K562 (cell line): ENCODE data around the gene CCDC183. TPM values are rescaled to one million over a fixed set of nuclear protein-coding genes. Genes with fewer than 3 reads are reported as not detected.

Experiments used
- ATAC-seq: fragments of 200-7000 bp; cut with Tn5 transposase; 3 replicates; pipeline ENCODE4 v1.9.1; 2020; ENCODE audit warnings: moderate library complexity
- BruUV-seq: library from RNA; stranded (reverse); fragments of 400-500 nt; replicated peaks from 2 replicates; lab custom pipeline; 2021; lab: Mats Ljungman, UMichigan
- CTCF ChIA-PET: fragments of 300-600 bp; formaldehyde crosslinking; extraction: SDS; loops from one replicate; lab custom pipeline; 2021; ENCODE audit warnings: low intra/inter-chr PET ratio; lab: Yijun Ruan, JAX
- POLR2A ChIA-PET: fragments of 300-600, 350-650 bp; sonication (Branson Sonifier 250); formaldehyde crosslinking; extraction: SDS; loops from one replicate; lab custom pipeline; 2021; ENCODE audit warnings: antibody characterized with exemption, inconsistent platforms; lab: Yijun Ruan, JAX
- DNase-seq, 4 experiments: peaks; one replicate each; pipeline versions ENCODE4 v3.0.0 to v3.0.0-alpha.2; 2011 to 2018; ENCODE audit warnings: low spot score in 3 of 4, mixed read lengths in 3 of 4; ENCODE audit errors: extremely low read depth in 1 of 4
- FAIRE-seq: peaks from 2 replicates; lab custom pipeline; 2011; peaks lifted over from hg19 to GRCh38; lab: Jason Lieb, UNC
- H2AFZ ChIP-seq: 2 replicates; pipeline ENCODE4 v1.6.0; 2011; ENCODE audit warnings: low read depth, low read length, control low read depth, inconsistent platforms
- H3K27ac ChIP-seq: fragments of 200-600 bp; 3 replicates; pipeline ENCODE4 v1.8.0; 2011; ENCODE audit warnings: low read depth, mild to moderate bottlenecking, control low read depth, inconsistent platforms, low read length, moderate library complexity, mixed read lengths; ENCODE audit errors: extremely low read depth
- H3K27me3 ChIP-seq, 2 experiments: fragments of 300-600 bp in 1 of 2; 2 replicates in 1 of 2; 3 replicates in 1 of 2; pipeline versions ENCODE4 v1.6.0 to v1.8.0; 2011; ENCODE audit warnings: inconsistent platforms in 2 of 2, low read length in 2 of 2, mild to moderate bottlenecking in 1 of 2, mixed read lengths in 1 of 2, moderate library complexity in 1 of 2; ENCODE audit not compliant: control insufficient read depth in 2 of 2, insufficient read depth in 2 of 2
- H3K36me3 ChIP-seq: fragments of 300-600 bp; 3 replicates; pipeline ENCODE4 v1.8.0; 2011; ENCODE audit warnings: mild to moderate bottlenecking, low read length, inconsistent platforms; ENCODE audit not compliant: control insufficient read depth, insufficient read depth
- H3K4me1 ChIP-seq, 2 experiments: fragments of 200-600 bp in 1 of 2; replicated peaks in 1 of 2; 2 replicates in 1 of 2; 3 replicates in 1 of 2; pipeline versions ENCODE4 v1.5.1 to v1.8.0; 2011; ENCODE audit warnings: inconsistent platforms in 2 of 2, low read length in 2 of 2, mild to moderate bottlenecking in 1 of 2, mixed read lengths in 1 of 2, moderate library complexity in 1 of 2; ENCODE audit not compliant: control insufficient read depth in 2 of 2, insufficient read depth in 2 of 2
- H3K4me2 ChIP-seq: 2 replicates; pipeline ENCODE4 v1.6.1; 2011; ENCODE audit warnings: low read length, control low read depth, inconsistent platforms, mixed read lengths; ENCODE audit not compliant: insufficient read depth
- H3K4me3 ChIP-seq: fragments of 200-600 bp; sonication (generic), shearing (Covaris generic); 2 replicates; pipeline ENCODE4 v1.5.1; 2016; ENCODE audit warnings: control low read depth, inconsistent platforms
- H3K79me2 ChIP-seq: fragments of 200-600 bp; 3 replicates; pipeline ENCODE4 v1.8.0; 2011; ENCODE audit warnings: low read length, inconsistent platforms; ENCODE audit not compliant: control insufficient read depth, insufficient read depth
- H3K9ac ChIP-seq, 2 experiments: 2 replicates each; pipeline versions ENCODE4 v1.6.0 to v1.6.1; 2011; ENCODE audit warnings: low read depth in 2 of 2, low read length in 2 of 2, control low read depth in 1 of 2, inconsistent platforms in 1 of 2, mild to moderate bottlenecking in 1 of 2, mixed read lengths in 1 of 2; ENCODE audit not compliant: insufficient read depth in 1 of 2
- H3K9me1 ChIP-seq: one replicate; pipeline ENCODE4 v1.6.0; 2011; ENCODE audit warnings: inconsistent platforms, mild to moderate bottlenecking, low read length, moderate library complexity; ENCODE audit not compliant: control insufficient read depth, insufficient read depth
- H3K9me3 ChIP-seq: replicated peaks from 2 replicates; pipeline ENCODE4 v1.5.1; 2011; ENCODE audit warnings: low read depth, low read length, inconsistent platforms; ENCODE audit not compliant: control insufficient read depth, insufficient read depth
- H4K20me1 ChIP-seq: replicated peaks from 2 replicates; pipeline ENCODE4 v1.6.1; 2011; ENCODE audit warnings: low read length, inconsistent platforms, mixed read lengths; ENCODE audit not compliant: control insufficient read depth, insufficient read depth
- POLR2G ChIP-seq: fragments of 200-400 bp; formaldehyde crosslinking; IDR thresholded peaks from 2 replicates; pipeline ENCODE4 v1.6.1; 2017; ENCODE audit warnings: low read depth, mild to moderate bottlenecking, antibody characterized with exemption, low read length, moderate library complexity
- RBFOX2 ChIP-seq: fragments of 200-400 bp; formaldehyde crosslinking; IDR thresholded peaks from 2 replicates; pipeline ENCODE4 v1.6.1; 2017; ENCODE audit warnings: low read depth, mild to moderate bottlenecking, low read length, moderate library complexity
- RBM22 ChIP-seq: fragments of 200-400 bp; formaldehyde crosslinking; IDR thresholded peaks from 2 replicates; pipeline ENCODE4 v1.6.1; 2018; ENCODE audit warnings: low read length, low read depth; ENCODE audit not compliant: poor library complexity, severe bottlenecking
- ZNF224 ChIP-seq: sonication (generic); formaldehyde crosslinking; IDR thresholded peaks from 2 replicates; pipeline ENCODE4 v1.8.0; 2022; ENCODE audit warnings: mild to moderate bottlenecking, missing genetic modification reagents
- WGBS: fragments of 100-300 bp; shearing (Covaris generic); methylation state at CpG from one replicate; pipeline ENCODE4 v1.1.6; 2016; ENCODE audit warnings: low coverage, mixed read lengths; ENCODE audit not compliant: insufficient coverage; ENCODE audit errors: missing lambda C conversion rate; 5-methylcytosine and 5-hydroxymethylcytosine counted together
- in situ Hi-C: fragments of 300-500 bp; cut with MboI; formaldehyde crosslinking; loops from 4 replicates; pipeline ENCODE4 v1.15.0; 2018; ENCODE audit warnings: inconsistent platforms, mixed read lengths
- intact Hi-C: fragments of 100-400 bp; cut with micrococcal nuclease; formaldehyde crosslinking; loops from 2 replicates; pipeline ENCODE4 v1.14.2; 2022
- polyA plus RNA-seq, 8 experiments: library from polyadenylated mRNA; depleted of rRNA in 4 of 8; stranded (reverse) in 5 of 8; unstranded in 3 of 8; fragments of >200 nt; fragmentation: Nextera tagmentation in 2 of 8; fragmentation: Illumina TruSeq in 1 of 8; extraction: Ambion mirVana in 2 of 8; extraction: Trizol in 1 of 8; gene quantifications; 2 replicates each; pipeline versions ENCODE4 v1.2.1 to v1.2.3, GENCODE V29; 2011 to 2014; ENCODE audit warnings: inconsistent platforms in 1 of 8, missing spikeins in 1 of 8
- total RNA-seq, 7 experiments: library from RNA; depleted of rRNA in 6 of 7; stranded (reverse); fragments of >200 nt in 6 of 7; fragmentation: Illumina TruSeq in 2 of 7; extraction: Trizol in 2 of 7; gene quantifications; 2 replicates each; pipeline versions ENCODE4 v1.2.1 to v1.2.3, GENCODE V29; 2011 to 2021; ENCODE audit warnings: low replicate concordance in 1 of 7

The CCDC183 gene
- total and polyA plus RNA-seq, 9 of the 15 experiments (the other 6 are each of a cell fraction or from before 2014, with no cell fraction given) = 0.21 to 0.60 (median 0.29) TPM; not detected in 4

- H3K9me1 ChIP-seq = no peaks in the 10 kb centered on the region
- BruUV-seq = no TSS peak
- ChIA-PET POLR2A (no interaction called here), CTCF (no interaction called here)
- H2AFZ ChIP-seq = no peak overlapping the region
- peaks cover 38% of the 10 kb centered on the region; the same call in 1 of the 3 replicates for H3K36me3 ChIP-seq
- 84% methylated on average over 12 of the region's 23 CpGs for WGBS
- no peak for ATAC-seq
- H3K27ac ChIP-seq = no peak overlapping the region
- H3K27me3 ChIP-seq = no peaks in the 10 kb centered on the region
- in situ Hi-C loops = no loop called here
- intact Hi-C loops = no loop called here
- peak; percentile 45 for TF ChIP-seq POLR2G
- TF ChIP-seq RBFOX2 = peak; percentile 52; the same call in 1 of the 2 replicates
- no peak for TF ChIP-seq ZNF224 (CRISPR knock-in tag)
- TF ChIP-seq RBM22 = peak; percentile 30
- H3K4me3 ChIP-seq = no peak overlapping the region
- 0 out of 2 replicates have a peak, but pooled peaks cover 7% of the 10 kb centered on the region for H4K20me1 ChIP-seq
- FAIRE-seq = no peak
- no peak for DNase-seq
- no peaks in the 10 kb centered on the region for H3K9me3 ChIP-seq
- H3K9ac ChIP-seq = no peak overlapping the region; a peak in 1 of 4 replicates
- peaks cover 11% of the 10 kb centered on the region for H3K79me2 ChIP-seq
- peaks cover 6 to 98% of the 10 kb centered on the region in 2 experiments; a peak in 4 of 5 replicates for H3K4me1 ChIP-seq
- no peak overlapping the region for H3K4me2 ChIP-seq
These were observed 58.8 kb downstream of the CCDC183 start for GRCh38 chr9:136854842-136855460.
